Thoracic aorta (tissue), 2 donors: ENCODE results near the gene DLL4. TPM values are rescaled to one million over a fixed set of nuclear protein-coding genes. Genes with fewer than 3 reads are reported as not detected.

Source experiments
- ATAC-seq: fragments of 150-250 bp; one replicate; pipeline ENCODE4 v1.8.0; 2017; ENCODE audit warnings: low read depth; ENCODE audit not compliant: insufficient number of reproducible peaks, low FRiP score
- DNase-seq: peaks from one replicate; pipeline ENCODE4 v3.0.0-alpha.2; 2020; ENCODE audit warnings: low spot score
- H3K27ac ChIP-seq, 2 donors: fragments of 200-600 bp; sonication (generic); 1 replicate in 1 of 2; 2 replicates in 1 of 2; pipeline ENCODE4 v1.5.1; 2016; ENCODE audit warnings: mild to moderate bottlenecking in 2 of 2, moderate library complexity in 2 of 2
- H3K27me3 ChIP-seq: fragments of 200-600 bp; sonication (generic); replicated peaks from 2 replicates; pipeline ENCODE4 v1.6.0; 2016; ENCODE audit warnings: mild to moderate bottlenecking; ENCODE audit not compliant: insufficient read depth
- H3K36me3 ChIP-seq: fragments of 200-600 bp; sonication (generic); one replicate; pipeline ENCODE4 v1.5.1; 2016
- H3K4me1 ChIP-seq, 2 donors: fragments of 200-600 bp; sonication (generic); 1 replicate in 1 of 2; 2 replicates in 1 of 2; pipeline versions ENCODE4 v1.5.1 to v1.6.0; 2016; ENCODE audit warnings: low read depth in 2 of 2, mild to moderate bottlenecking in 1 of 2; ENCODE audit not compliant: control insufficient read depth in 1 of 2
- H3K4me3 ChIP-seq: fragments of 200-600 bp; sonication (generic); 2 replicates; pipeline ENCODE4 v1.5.1; 2016; ENCODE audit warnings: mild to moderate bottlenecking
- H3K9me3 ChIP-seq: fragments of 200-600 bp; sonication (generic); 2 replicates; pipeline ENCODE4 v1.5.1; 2016
- CTCF ChIP-seq: fragments of 200-600 bp; sonication (generic); IDR thresholded peaks from one replicate; pipeline ENCODE4 v1.5.1; 2019; ENCODE audit warnings: antibody characterized with exemption
- total RNA-seq, 2 donors: library from RNA; depleted of rRNA; stranded (reverse); fragments of >200 nt; gene quantifications; one replicate each; pipeline versions ENCODE4 v1.1.0 to v1.2.3, GENCODE V29; 2016

DLL4 gene
- total RNA-seq, 2 donors from 2014 or later: 6.2 to 13.0 TPM

GRCh38 chr15:40982855-40983254 lies 53.7 kb downstream of the DLL4 start:
- DNase-seq (no peak), ATAC-seq (peak; percentile 33)
- peaks cover 48% of the 10 kb centered on the region for H3K36me3 ChIP-seq
- no peaks in the 10 kb centered on the region for H3K9me3 ChIP-seq
- H3K27me3 ChIP-seq: no peaks in the 10 kb centered on the region
- H3K27ac ChIP-seq: peak overlapping the region; percentile 85 to 94
- H3K4me3 ChIP-seq: no peak overlapping the region
- TF ChIP-seq CTCF: no peak
- peaks cover 50 to 63% of the 10 kb centered on the region in 2 donors for H3K4me1 ChIP-seq

GRCh38 chr15:40984406-40984805 lies 55.3 kb downstream of the DLL4 start:
- DNase-seq: no peak
- no peak for ATAC-seq
- Histone ChIP-seq H3K27ac (peak overlapping the region; percentile 85 to 94), H3K4me1 (peaks cover 50 to 63% of the 10 kb centered on the region in 2 donors), H3K9me3 (no peaks in the 10 kb centered on the region), H3K36me3 (peaks cover 39% of the 10 kb centered on the region), H3K4me3 (no peak overlapping the region), H3K27me3 (no peaks in the 10 kb centered on the region)
- no peak for TF ChIP-seq CTCF

DNA sequence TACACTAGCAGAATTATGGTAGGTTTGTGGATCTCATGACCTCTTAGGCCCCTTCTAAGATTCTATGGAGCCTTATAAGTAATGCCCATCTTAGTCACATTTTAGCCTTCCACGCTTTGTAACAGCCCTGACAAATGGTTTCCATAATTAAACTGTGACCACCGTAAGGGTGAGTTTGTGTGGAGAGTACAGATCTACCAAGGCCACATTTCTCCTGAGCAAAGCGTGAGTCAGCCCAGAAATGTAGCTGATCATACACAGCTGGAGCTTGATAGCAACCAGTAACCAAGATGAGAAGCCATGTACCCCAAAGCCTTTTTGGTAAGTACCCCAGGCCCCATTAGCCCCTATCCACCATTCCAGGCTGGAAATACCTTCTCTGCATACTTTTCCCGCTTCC lies 55.8 kb downstream of the DLL4 start:
- Histone ChIP-seq H3K9me3 (no peaks in the 10 kb centered on the region), H3K27ac (peak overlapping the region; percentile 85 to 94), H3K4me1 (peaks cover 50 to 63% of the 10 kb centered on the region in 2 donors), H3K36me3 (peaks cover 34% of the 10 kb centered on the region), H3K27me3 (no peaks in the 10 kb centered on the region), H3K4me3 (no peak overlapping the region)
- ATAC-seq (peak; percentile 92), DNase-seq (peak; percentile 21)
- no peak for TF ChIP-seq CTCF

- ATAC-seq (no peak), DNase-seq (peak; percentile 13)
- Histone ChIP-seq H3K4me3 (no peak overlapping the region), H3K4me1 (peaks cover 50 to 63% of the 10 kb centered on the region in 2 donors), H3K9me3 (no peaks in the 10 kb centered on the region), H3K27me3 (no peaks in the 10 kb centered on the region), H3K36me3 (peaks cover 32% of the 10 kb centered on the region), H3K27ac (peak overlapping the region; percentile 85 to 94)
- no peak for TF ChIP-seq CTCF
Measured at GRCh38 chr15:40985541-40986330, 56.6 kb downstream of the DLL4 start.

GRCh38 chr15:40986820-40987219 lies 57.7 kb downstream of the DLL4 start:
- no peak for DNase-seq
- H3K36me3 ChIP-seq: peaks cover 27% of the 10 kb centered on the region
- H3K27ac ChIP-seq: peak overlapping the region; percentile 85 to 94

More at GRCh38 chr15:40986820-40987219, 57.7 kb downstream of the DLL4 start:
- ATAC-seq: no peak
- no peak for TF ChIP-seq CTCF
- no peaks in the 10 kb centered on the region for H3K9me3 ChIP-seq
- peaks cover 46 to 54% of the 10 kb centered on the region in 2 donors for H3K4me1 ChIP-seq
- H3K4me3 ChIP-seq: no peak overlapping the region
- H3K27me3 ChIP-seq: no peaks in the 10 kb centered on the region
